IPS-NIHi7 (cell line): ENCODE measurements around the gene DEFB128.
A peak's percentile ranks its signal among the peaks of the same experiment; 100 is the strongest.
"Not testable (repeated sequence)": the region's sequence is repeated elsewhere in the genome, so short reads cannot be mapped to it uniquely, and the experiment has no call there.

Source experiments
- DNase-seq: peaks from one replicate; pipeline ENCODE4 v3.0.0; 2012; ENCODE audit warnings: mixed read lengths; ENCODE audit errors: extremely low spot score

The DEFB128 gene

DNA sequence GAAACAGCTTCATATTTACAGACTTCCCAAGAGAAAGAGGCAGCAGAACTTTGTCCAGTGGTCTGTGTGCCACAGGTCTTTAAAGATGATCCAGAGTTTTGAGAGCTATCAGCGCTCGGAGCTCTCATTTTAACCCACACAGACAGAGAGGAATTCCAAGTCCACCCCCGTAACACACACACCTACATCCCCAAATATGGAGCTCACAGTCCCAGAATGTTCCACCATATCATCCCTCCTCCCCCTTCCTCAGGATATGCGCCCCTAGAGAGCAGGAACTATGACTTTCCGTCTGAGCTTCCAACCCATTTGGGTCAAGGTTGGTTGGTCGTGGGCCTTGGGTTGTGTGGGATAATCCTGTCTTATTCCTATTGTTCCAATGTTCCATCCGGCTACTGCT is at the start of gene DEFB128:
DEFB128 (minus strand) TSS at position 101 of the 400 bp plus-strand sequence; CDS start at position 13, 88 bp downstream.
- DNase-seq, result no peak

DNA sequence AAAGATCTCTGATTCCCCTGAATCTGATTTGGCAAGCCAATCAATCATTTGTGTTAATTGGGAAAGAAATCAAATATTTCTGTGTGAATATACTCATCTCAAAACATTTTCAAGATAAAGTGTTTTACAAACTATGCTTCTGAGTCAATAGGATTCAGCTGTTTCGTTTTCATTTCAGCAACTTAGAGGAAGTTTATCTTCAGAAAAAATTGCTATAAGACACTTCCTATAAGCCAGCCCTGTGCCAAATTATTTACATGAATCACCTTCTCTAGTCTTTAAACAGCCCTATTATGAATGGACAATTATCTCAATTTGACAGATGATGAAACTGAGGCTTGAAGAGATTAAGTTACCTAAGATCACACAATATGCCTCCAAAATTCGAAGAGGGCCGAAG is 48.4 kb upstream of the DEFB128 start:
- DNase-seq, result no peak

- DNase-seq, result no peak
Measured at GRCh38 chr20:237489-237888, 48.0 kb upstream of the DEFB128 start.

- DNase-seq, result no peak
Measured at GRCh38 chr20:235891-236290, 46.4 kb upstream of the DEFB128 start.

DNA sequence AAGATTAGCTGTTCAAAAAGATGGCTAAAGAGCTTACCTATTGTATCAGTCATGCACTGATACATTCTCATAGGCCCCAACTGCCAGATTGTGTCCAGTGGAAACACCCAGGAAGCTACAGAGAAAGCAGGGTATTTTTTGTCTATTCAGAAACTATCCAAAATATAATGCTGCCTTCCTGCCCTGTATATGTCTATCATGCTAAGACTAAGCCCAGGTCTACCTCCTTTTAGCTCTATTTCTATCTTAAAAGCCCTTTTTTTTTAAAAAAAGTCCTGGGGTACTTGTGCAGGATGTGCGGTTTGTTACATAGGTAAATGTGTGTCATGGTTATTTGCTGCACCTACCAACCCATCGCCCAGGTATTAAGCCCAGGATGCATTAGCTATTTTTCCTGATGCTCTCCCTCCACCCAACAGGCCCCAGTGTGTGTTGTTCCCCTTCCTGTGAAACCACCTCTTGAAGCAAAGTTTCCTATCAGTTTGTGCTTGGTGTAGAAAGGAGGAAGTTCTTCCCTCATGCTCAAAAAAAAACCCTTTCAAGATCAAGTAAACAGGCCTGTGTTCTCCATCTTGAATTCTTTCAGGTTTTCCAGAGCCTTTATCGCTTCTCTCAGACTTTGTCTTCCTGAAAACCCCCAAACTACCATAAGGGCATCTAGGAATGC is 38.1 kb upstream of the DEFB128 start:
- DNase-seq, result no peak

DNA sequence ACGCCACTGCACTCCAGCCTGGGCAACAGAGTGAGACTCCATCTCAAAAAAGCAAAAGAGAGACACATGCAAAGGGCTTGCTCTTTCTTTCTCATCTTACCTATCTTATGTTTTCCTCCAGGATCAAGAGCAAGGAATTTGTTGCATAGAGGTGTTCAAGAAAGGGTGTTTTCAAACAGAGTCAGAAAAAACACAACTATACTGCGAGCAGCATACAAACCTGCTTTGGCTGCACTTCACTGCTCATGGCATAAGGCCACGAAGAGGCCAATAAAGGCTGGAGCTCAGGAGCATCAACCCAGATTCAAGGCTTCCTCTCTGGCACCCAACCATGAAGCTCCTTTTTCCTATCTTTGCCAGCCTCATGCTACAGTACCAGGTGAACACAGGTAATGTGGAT is 37.4 kb upstream of the DEFB128 start, which contains the start of gene DEFB129:
DEFB129 (plus strand) TSS at position 301 of the 400 bp plus-strand sequence; CDS start at position 332, 31 bp downstream.
- no peak for DNase-seq

GRCh38 chr20:225879-226278 is 36.4 kb upstream of the DEFB128 start:
- not testable (repeated sequence) for DNase-seq

GRCh38 chr20:221258-221830 is 31.8 kb upstream of the DEFB128 start:
- DNase-seq, result no peak

DNA sequence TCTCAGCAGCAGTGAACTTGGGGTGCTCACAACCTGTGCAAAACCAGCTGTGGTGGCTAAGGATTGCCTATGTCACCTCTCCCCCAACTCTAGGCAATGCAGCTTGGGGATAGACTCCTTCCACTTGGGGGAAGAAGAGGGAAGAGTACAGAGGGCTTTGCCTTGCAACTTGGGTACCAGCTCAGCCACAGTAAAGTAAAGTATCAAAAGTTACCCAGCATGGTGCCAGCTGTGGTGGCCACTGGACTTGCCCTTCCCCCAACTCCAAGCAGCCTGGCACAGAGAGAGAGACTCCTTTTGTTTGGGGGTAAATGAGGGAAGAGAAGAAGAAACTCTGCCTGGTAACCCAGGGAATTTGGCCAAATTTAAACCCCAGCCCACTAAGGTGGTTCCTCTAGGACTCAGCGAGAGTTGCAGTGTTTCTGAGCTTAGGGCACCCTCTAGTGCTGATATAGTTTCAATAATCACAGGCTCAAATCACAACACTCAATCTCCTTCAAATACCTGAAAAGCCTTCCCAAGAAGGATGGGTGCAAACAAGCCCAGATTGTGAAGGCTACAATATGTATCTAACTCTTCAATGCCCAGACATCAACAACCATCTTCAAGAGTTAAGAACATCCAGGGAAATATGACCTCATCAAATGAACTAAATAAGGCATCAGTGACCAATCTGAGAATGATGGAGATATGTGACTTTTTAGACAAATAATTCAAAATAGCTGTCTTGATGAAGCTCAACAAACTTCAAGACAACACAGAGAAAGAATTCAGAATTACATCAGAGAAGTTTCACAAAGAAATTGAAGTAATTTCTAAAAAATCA is 30.0 kb upstream of the DEFB128 start:
- DNase-seq, result peak; percentile 64

GRCh38 chr20:217266-217665 is 27.8 kb upstream of the DEFB128 start:
- DNase-seq, result no peak

GRCh38 chr20:215796-216195 is 26.3 kb upstream of the DEFB128 start:
- DNase-seq, result no peak

DNA sequence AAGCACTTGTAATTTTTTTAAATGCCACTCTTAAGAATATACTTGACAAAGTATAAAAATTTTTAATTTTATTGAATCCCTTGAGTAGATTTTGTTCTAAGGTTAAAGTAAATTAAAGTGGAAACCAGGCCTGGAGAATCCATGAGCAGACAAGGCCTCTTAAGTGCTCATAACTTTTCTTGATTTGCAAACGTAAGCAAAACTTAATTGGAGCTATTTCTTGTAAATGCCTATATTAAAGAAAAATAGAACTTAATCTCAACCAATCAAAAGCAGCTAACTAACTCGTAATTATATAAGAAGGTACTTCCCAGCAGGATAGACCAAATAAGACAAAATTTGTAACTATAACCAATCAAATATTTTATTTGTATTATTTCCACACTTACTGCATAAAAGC is 24.9 kb upstream of the DEFB128 start:
- no peak for DNase-seq

DNA sequence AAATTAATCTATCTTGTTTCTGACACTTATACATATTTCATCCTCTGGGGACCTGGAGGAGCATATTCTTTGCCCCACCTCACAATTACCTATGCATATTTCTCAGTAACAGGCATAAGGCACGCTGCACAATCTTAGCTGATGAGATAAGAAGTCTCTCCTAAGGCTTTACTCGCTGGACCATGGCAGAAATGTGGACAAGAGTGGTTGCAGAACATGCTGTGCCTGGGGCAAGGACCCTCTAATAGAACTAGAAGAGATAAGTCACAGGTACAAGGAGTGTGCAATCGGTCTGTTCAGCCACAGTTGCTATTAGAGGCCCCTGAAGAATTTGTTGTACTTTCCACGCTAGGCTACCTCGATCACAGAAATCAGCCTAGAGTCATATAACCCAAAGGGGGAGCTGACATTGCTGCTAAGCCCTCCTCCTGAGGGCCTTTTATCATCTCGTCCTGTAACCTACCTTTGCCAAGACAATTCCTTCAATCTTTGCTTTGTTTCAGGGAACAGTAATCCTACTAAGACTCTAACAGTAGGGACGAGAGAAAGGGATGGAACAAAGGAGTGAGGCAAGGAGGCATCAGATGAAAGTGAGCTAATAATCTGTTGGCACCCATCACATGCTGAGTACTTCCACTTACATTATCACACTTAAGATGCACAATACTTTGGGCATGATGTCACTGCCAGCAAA is 21.4 kb upstream of the DEFB128 start:
- DNase-seq, result no peak

- DNase-seq, result peak; percentile 45
Measured at GRCh38 chr20:208942-209566, 19.5 kb upstream of the DEFB128 start.

GRCh38 chr20:203630-204029 is 14.1 kb upstream of the DEFB128 start:
- not testable (repeated sequence) for DNase-seq

DNA sequence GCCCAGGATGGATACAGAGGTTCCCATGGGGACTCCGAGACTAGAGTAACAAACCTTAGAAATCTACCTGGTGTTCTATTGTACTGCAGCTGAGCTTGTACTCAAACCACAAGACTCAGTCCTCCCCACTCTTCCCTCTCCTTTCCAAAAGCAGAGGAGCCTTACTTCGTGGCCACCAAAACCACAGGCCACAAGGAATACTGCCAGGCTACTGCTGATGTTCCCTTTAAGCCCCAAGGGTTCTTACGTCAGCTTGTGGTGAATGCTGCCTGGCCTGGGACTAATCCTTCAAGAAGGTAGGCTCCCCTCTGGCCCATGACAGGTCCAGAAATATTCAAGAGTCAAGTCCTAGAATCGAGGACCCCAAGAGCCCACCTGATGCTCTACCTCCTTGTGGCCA is 10.5 kb upstream of the DEFB128 start:
- no peak for DNase-seq

- no peak for DNase-seq
Measured at GRCh38 chr20:198225-198624, 8.7 kb upstream of the DEFB128 start.

DNA sequence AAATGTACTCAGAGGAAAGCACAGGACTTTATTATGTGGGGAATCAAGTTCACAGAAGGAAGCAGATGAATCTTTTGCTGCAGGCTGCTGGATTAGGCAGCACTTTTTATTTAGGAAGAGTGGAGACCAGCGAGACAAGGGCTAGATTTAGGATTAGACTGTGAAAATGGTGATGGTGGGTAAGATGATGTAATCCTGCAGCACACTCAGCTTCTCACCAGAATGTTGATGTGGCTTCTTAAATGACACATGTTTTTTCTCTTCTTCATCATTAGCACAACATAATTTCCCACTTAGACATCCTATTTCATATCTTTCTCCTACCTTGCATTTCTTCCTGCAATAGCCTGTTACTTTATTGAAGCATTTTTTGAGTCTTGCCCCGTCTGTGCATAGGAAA is 1.8 kb downstream of the DEFB128 start:
- DNase-seq, result no peak

DNA sequence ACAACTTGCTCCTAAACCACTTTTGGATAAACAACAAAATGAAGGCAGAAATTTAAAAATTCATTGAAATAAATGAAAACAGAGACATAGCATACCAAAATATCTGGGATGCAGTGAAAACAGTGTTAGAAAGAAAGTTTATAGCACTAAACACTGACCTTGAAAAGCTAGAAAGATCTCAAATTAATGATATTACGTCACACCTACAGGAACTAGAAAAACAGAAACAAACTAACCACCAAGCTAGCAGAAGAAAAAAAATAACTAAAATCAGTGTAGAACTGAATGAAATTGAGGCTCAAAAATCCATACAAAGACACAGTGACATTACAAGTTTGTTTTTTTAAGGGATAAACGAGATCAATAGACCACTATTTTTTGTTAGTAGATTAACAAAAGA is 5.2 kb downstream of the DEFB128 start:
- no peak for DNase-seq

DNA sequence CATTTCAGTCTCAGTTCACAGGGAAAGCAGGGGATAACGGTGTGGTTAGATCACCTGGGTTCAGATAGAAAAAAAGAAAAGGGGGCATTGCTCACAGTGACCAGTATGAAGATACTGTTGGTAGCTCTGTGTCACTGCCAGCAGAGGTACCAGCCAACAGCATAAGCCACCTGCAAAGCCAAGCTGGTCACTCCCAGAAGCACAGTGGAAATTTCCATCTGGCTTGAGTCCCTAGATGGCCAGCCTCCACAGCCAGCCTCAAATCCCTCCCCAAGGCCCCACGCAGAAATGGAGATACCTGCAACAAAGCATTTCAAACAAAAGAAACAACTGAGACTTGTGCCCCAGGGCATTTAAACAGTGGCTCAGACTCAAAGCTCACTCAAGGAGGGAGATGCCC is 20.6 kb downstream of the DEFB128 start:
- no peak for DNase-seq

DNA sequence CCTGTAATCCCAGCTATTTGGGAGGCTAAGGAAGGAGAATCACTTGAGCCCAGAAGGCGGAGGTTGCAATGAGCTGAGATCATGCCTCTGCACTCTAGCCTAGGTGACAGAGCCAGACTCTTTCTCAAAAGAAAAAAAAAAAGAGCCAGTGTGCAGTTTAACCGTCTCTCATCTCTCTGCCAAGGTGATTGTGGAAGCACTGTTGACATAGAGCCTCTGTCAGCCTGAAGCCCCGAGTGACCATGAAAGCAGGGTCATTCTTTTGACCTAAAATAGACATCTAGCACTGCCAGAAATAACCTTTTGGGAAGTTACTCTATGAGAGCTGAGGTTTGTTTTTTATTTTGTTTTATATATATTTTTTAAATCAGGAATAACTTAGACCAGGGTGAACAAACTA is 24.9 kb downstream of the DEFB128 start:
- no peak for DNase-seq

GRCh38 chr20:157154-157553 is 32.4 kb downstream of the DEFB128 start, which contains the start of gene DEFB127:
Gene DEFB127 (plus strand): TSS chr20:157454. CDS start chr20:157545, 91 bp downstream.
- DNase-seq, result no peak
